ENCODE results near the gene ZNF829.

The ZNF829 gene

GRCh38 chr19:36915992-36916830 lies at the start of gene ZNF829, which contains the start of gene ZNF568:
ZNF829 (minus strand) TSS chr19:36916291; CDS start chr19:36915167, 1,124 bp downstream.
ZNF568 (plus strand) TSS chr19:36916332; CDS start chr19:36922771, 6,439 bp downstream.
- peak; percentile 91 for DNase-seq (ENCODE audit: low read depth)

- no peak for DNase-seq (ENCODE audit: low read depth)
These were observed 47.2 kb upstream of the ZNF829 start for GRCh38 chr19:36963280-36963679.

GRCh38 chr19:36962346-36962745 lies 46.3 kb upstream of the ZNF829 start:
- DNase-seq (ENCODE audit: low read depth) = no peak

GRCh38 chr19:36950335-36951119 lies 34.4 kb upstream of the ZNF829 start:
- DNase-seq (ENCODE audit: low read depth) = no peak

- DNase-seq (ENCODE audit: low read depth) = peak; percentile 6
These were observed 23.1 kb upstream of the ZNF829 start for GRCh38 chr19:36939153-36939552.

DNA sequence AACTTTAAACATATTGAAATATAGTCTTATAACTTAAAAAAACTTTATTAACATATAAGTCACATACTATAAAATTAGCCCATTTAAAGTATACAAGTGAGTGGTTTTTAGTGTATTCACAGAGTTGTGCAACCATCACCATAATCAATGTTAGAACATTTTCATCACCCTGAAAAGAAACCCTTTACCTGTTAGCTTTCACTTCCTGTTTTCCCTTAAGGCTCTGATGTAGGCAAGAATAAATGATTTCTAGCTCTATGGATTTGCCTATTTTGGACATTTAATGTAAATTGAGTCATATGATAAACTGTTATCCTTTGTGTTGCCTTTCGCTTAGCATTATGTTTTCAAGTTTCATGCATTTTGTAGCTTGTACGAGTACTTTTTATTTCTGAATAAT lies 15.6 kb upstream of the ZNF829 start:
- no peak for DNase-seq (ENCODE audit: low read depth)

GRCh38 chr19:36918090-36918489 lies 2.0 kb upstream of the ZNF829 start:
- no peak for DNase-seq (ENCODE audit: low read depth)

GRCh38 chr19:36916991-36917390 lies 900 bp upstream of the ZNF829 start:
- DNase-seq (ENCODE audit: low read depth) = peak; percentile 43

DNA sequence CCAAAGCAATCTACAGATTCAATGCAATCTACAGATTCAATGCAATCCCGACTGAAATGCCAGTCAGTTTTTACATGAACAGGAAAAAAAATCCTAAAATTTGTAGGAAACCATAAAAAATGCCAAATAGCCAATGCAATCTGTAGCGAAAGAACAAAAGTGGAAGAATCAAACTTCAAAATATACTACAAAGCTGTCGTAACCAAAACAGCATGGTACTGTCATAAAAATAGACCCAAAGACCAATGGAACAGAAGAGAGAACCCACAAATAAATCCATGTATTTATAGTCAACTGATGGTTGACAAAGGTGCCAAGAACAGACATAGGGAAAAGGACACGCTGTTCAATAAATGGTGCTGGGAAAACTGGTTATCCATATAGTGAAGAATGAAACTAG lies 17.7 kb downstream of the ZNF829 start:
- DNase-seq (ENCODE audit: low read depth) = no peak

DNA sequence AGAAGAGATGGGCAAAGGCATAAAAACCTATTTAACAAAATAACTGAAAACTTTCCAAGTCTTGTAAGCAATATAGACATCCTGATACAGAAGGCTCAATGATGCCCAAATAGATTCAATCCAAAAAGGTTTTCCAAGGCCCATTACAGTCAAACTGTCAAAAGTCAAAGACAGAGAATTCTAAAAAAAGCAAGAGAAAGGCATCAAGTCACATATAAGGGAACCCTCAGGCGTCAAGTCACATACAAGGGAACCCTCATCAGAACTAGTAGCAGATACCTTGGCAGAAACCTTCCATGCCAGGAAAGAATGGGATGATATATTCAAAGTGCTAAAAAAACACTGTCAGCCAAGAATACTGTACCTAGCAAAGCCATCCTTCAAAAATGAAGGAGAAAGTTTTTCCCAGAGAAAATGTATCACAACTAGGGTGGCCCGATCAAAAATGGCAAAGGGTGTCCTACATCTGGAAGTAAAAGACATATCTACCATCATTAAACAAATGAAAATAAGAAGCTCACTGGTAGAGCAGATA lies 21.2 kb downstream of the ZNF829 start:
- DNase-seq (ENCODE audit: low read depth) = no peak

GRCh38 chr19:36891768-36892357 lies 24.2 kb downstream of the ZNF829 start:
- no peak for DNase-seq (ENCODE audit: low read depth)

- DNase-seq (ENCODE audit: low read depth) = peak; percentile 11
These were observed 38.8 kb downstream of the ZNF829 start for GRCh38 chr19:36876993-36877938.

GRCh38 chr19:36851898-36852297 lies 64.2 kb downstream of the ZNF829 start:
- no peak for DNase-seq (ENCODE audit: low read depth)

DNA sequence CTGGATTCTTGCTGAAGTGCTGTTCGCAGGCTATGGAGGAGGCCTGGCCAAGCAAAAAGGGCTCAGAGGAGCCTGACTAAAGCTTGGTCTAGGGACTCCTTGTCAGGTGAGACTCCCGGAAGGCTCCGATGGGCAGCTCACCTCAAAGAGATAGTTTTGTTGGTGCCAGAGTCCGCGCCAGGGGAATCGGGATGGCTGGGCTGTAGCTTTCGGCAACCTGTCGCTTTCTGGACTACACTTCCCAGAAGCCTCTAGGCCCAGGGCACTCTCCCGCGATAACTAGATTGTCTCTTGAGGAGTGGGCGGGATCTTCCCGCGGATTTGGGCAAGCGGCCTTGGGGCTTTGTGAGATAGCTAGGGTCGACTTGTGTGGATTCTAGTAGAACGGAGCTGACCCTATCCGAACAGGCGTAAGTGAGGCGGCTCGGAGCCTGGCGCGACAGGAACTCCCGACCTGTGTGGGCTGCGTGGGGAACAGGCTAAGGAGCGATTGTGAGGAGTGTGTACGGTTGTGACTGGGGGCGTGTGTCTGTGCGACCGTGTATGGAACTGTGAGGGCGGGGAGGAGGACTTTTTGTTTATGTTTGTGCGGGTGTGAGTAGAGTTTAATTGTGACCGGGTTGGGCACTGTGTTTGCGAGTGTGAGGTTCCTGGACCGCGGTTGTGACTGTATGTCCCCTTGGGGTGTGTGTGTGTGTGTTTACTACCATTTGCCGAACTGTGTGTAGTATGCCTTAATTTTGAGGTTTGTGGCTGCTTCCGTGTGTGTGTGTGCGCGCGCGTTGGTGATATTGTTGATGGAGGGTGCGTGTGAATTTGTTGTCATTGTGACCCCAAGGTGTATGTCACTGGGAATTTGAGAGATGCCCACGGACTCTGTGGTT lies 65.3 kb downstream of the ZNF829 start, which contains the start of gene ZNF345:
TSS of gene ZNF345 (plus strand) at position 318 of the 884 bp plus-strand sequence. CDS start 25,955 bp downstream, outside the sequence.
- peak; percentile 96 for DNase-seq (ENCODE audit: low read depth)

DNA sequence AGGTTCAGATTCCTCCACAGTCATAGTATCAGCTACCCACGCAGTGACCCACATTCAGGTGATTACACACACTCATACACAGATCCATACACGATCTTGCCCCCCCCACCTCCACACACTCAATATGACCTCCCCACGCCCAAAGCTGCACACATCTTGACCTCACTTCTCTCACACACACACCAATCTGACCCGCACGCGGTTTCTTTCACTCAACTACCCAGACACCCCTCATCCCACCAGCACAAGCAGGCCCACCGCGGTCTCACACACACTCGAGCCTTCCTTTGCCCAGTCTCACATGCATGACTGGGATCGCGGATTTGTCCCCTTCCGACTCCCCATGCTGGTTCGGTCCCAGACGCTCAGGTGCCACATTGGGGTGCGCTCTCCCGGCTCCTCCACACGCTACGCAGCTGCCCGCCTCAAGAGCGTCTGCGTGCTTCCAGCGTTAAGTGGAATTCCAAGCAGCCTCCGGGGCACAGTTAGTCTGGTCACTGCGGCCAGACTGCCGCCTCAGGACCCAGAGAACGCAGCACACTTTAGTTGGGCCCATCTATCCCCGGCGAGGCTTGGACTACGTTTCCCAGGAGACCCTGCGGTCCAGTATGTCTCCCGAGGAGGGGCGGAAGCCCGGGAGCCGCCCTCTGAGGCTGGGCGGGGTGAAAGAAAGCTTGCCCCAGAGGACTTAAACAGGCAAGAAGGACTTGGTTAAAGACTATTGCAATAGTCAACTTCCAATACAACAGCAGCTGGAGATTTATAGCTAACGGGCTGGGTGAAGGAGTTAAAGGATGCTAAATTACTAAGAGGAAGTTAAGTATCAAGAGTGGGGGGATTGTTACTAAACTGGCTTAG lies 66.2 kb downstream of the ZNF829 start:
- peak; percentile 92 for DNase-seq (ENCODE audit: low read depth)

GRCh38 chr19:36847968-36848367 lies 68.1 kb downstream of the ZNF829 start:
- DNase-seq (ENCODE audit: low read depth) = no peak

DNA sequence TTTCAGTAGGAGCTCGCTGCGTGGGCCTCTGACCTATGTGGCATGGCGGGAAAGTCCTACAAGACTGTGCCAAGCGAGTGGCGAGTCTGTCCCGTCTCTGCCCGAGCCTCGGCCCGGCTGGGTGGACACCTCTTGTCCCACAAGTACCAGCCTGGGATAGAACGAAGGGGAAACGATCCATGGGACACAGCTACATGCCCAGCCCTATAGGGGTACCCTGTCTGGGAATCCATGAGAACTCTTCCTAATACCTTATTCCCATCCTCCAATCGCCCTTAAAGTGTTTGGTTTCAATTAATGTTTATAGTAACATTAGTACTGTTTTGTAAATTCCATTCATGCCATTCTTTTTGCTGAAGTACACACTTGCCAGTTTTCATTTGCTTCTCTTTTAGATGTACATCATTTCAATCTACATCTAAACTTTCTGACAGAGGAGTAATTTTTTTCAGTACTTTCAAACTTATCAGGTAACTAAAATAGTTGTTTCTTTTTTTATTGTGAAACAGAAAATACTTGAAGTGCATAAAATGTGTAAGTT lies 77.2 kb downstream of the ZNF829 start:
- DNase-seq (ENCODE audit: low read depth) = no peak
